K562 (cell line): ENCODE measurements around the gene TFCP2. TPM values are rescaled to one million over a fixed set of nuclear protein-coding genes. Genes with fewer than 3 reads are reported as not detected.

Experiments
- ATAC-seq: fragments of 200-7000 bp; cut with Tn5 transposase; 3 replicates; pipeline ENCODE4 v1.9.1; 2020; ENCODE audit warnings: moderate library complexity
- BruUV-seq: library from RNA; stranded (reverse); fragments of 400-500 nt; replicated peaks from 2 replicates; lab custom pipeline; 2021; lab: Mats Ljungman, UMichigan
- CTCF ChIA-PET: fragments of 300-600 bp; formaldehyde crosslinking; extraction: SDS; loops from one replicate; lab custom pipeline; 2021; ENCODE audit warnings: low intra/inter-chr PET ratio; lab: Yijun Ruan, JAX
- POLR2A ChIA-PET: fragments of 300-600, 350-650 bp; sonication (Branson Sonifier 250); formaldehyde crosslinking; extraction: SDS; loops from one replicate; lab custom pipeline; 2021; ENCODE audit warnings: antibody characterized with exemption, inconsistent platforms; lab: Yijun Ruan, JAX
- DNase-seq, 4 experiments: peaks; one replicate each; pipeline versions ENCODE4 v3.0.0 to v3.0.0-alpha.2; 2011 to 2018; ENCODE audit warnings: low spot score in 3 of 4, mixed read lengths in 3 of 4; ENCODE audit errors: extremely low read depth in 1 of 4
- FAIRE-seq: peaks from 2 replicates; lab custom pipeline; 2011; peaks lifted over from hg19 to GRCh38; lab: Jason Lieb, UNC
- H2AFZ ChIP-seq: 2 replicates; pipeline ENCODE4 v1.6.0; 2011; ENCODE audit warnings: low read depth, low read length, control low read depth, inconsistent platforms
- H3K27ac ChIP-seq: fragments of 200-600 bp; 3 replicates; pipeline ENCODE4 v1.8.0; 2011; ENCODE audit warnings: low read depth, mild to moderate bottlenecking, control low read depth, inconsistent platforms, low read length, moderate library complexity, mixed read lengths; ENCODE audit errors: extremely low read depth
- H3K27me3 ChIP-seq, 2 experiments: fragments of 300-600 bp in 1 of 2; 2 replicates in 1 of 2; 3 replicates in 1 of 2; pipeline versions ENCODE4 v1.6.0 to v1.8.0; 2011; ENCODE audit warnings: inconsistent platforms in 2 of 2, low read length in 2 of 2, mild to moderate bottlenecking in 1 of 2, mixed read lengths in 1 of 2, moderate library complexity in 1 of 2; ENCODE audit not compliant: control insufficient read depth in 2 of 2, insufficient read depth in 2 of 2
- H3K36me3 ChIP-seq: fragments of 300-600 bp; 3 replicates; pipeline ENCODE4 v1.8.0; 2011; ENCODE audit warnings: mild to moderate bottlenecking, low read length, inconsistent platforms; ENCODE audit not compliant: control insufficient read depth, insufficient read depth
- H3K4me1 ChIP-seq, 2 experiments: fragments of 200-600 bp in 1 of 2; replicated peaks in 1 of 2; 2 replicates in 1 of 2; 3 replicates in 1 of 2; pipeline versions ENCODE4 v1.5.1 to v1.8.0; 2011; ENCODE audit warnings: inconsistent platforms in 2 of 2, low read length in 2 of 2, mild to moderate bottlenecking in 1 of 2, mixed read lengths in 1 of 2, moderate library complexity in 1 of 2; ENCODE audit not compliant: control insufficient read depth in 2 of 2, insufficient read depth in 2 of 2
- H3K4me2 ChIP-seq: 2 replicates; pipeline ENCODE4 v1.6.1; 2011; ENCODE audit warnings: low read length, control low read depth, inconsistent platforms, mixed read lengths; ENCODE audit not compliant: insufficient read depth
- H3K4me3 ChIP-seq: fragments of 200-600 bp; sonication (generic), shearing (Covaris generic); 2 replicates; pipeline ENCODE4 v1.5.1; 2016; ENCODE audit warnings: control low read depth, inconsistent platforms
- H3K79me2 ChIP-seq: fragments of 200-600 bp; 3 replicates; pipeline ENCODE4 v1.8.0; 2011; ENCODE audit warnings: low read length, inconsistent platforms; ENCODE audit not compliant: control insufficient read depth, insufficient read depth
- H3K9ac ChIP-seq, 2 experiments: 2 replicates each; pipeline versions ENCODE4 v1.6.0 to v1.6.1; 2011; ENCODE audit warnings: low read depth in 2 of 2, low read length in 2 of 2, control low read depth in 1 of 2, inconsistent platforms in 1 of 2, mild to moderate bottlenecking in 1 of 2, mixed read lengths in 1 of 2; ENCODE audit not compliant: insufficient read depth in 1 of 2
- H3K9me1 ChIP-seq: one replicate; pipeline ENCODE4 v1.6.0; 2011; ENCODE audit warnings: inconsistent platforms, mild to moderate bottlenecking, low read length, moderate library complexity; ENCODE audit not compliant: control insufficient read depth, insufficient read depth
- H3K9me3 ChIP-seq: replicated peaks from 2 replicates; pipeline ENCODE4 v1.5.1; 2011; ENCODE audit warnings: low read depth, low read length, inconsistent platforms; ENCODE audit not compliant: control insufficient read depth, insufficient read depth
- H4K20me1 ChIP-seq: replicated peaks from 2 replicates; pipeline ENCODE4 v1.6.1; 2011; ENCODE audit warnings: low read length, inconsistent platforms, mixed read lengths; ENCODE audit not compliant: control insufficient read depth, insufficient read depth
- BRF1 ChIP-seq: IDR thresholded peaks from 3 replicates; pipeline ENCODE4 v1.6.1; 2011; ENCODE audit warnings: borderline replicate concordance, mild to moderate bottlenecking; ENCODE audit not compliant: insufficient read length; ENCODE audit errors: extremely low read depth
- CBX5 ChIP-seq: IDR thresholded peaks from 2 replicates; pipeline ENCODE4 v1.6.1; 2014; ENCODE audit warnings: low read depth, borderline replicate concordance
- CREBBP ChIP-seq: IDR thresholded peaks from one replicate; pipeline ENCODE4 v1.6.1; 2012; ENCODE audit warnings: low read depth, mild to moderate bottlenecking, control low read depth, inconsistent platforms, low read length
- CREM ChIP-seq: IDR thresholded peaks from 2 replicates; pipeline ENCODE4 v1.6.1; 2014; ENCODE audit warnings: antibody characterized with exemption, low read depth
- HDAC2 ChIP-seq: fragments of 450-650 bp; IDR thresholded peaks from 2 replicates; pipeline ENCODE4 v1.6.1; 2016; ENCODE audit warnings: mild to moderate bottlenecking
- KLF6 ChIP-seq: fragments of 250-450 bp; sonication (Bioruptor Pico); IDR thresholded peaks from 2 replicates; pipeline ENCODE4 v1.4.0; 2020; ENCODE audit warnings: mild to moderate bottlenecking, moderate library complexity, borderline replicate concordance
- MBD1 ChIP-seq: fragments of 250-450 bp; sonication (Bioruptor Pico); IDR thresholded peaks from 2 replicates; pipeline ENCODE4 v1.8.0; 2022; ENCODE audit warnings: inconsistent platforms
- MCM3 ChIP-seq: fragments of 450-650 bp; IDR thresholded peaks from 2 replicates; pipeline ENCODE4 v1.6.1; 2016
- PHB ChIP-seq: fragments of 250-450 bp; sonication (Bioruptor Pico); IDR thresholded peaks from 2 replicates; pipeline ENCODE4 v1.5.0; 2021
- VEZF1 ChIP-seq: fragments of 200-800 bp; sonication (Bioruptor generic); IDR thresholded peaks from 2 replicates; pipeline ENCODE4 v1.6.1; 2017; ENCODE audit warnings: missing genetic modification characterization, missing compliant biosample characterization
- XRCC5 ChIP-seq: fragments of 200-400 bp; formaldehyde crosslinking; IDR thresholded peaks from 2 replicates; pipeline ENCODE4 v1.6.1; 2017; ENCODE audit warnings: low read depth, mild to moderate bottlenecking, low read length
- ZC3H4 ChIP-seq: sonication (generic); formaldehyde crosslinking; IDR thresholded peaks from 2 replicates; pipeline ENCODE4 v1.9.0; 2021; ENCODE audit warnings: missing genetic modification reagents, borderline replicate concordance
- ZNF583 ChIP-seq: fragments of 250-450 bp; sonication (Bioruptor Pico); IDR thresholded peaks from 2 replicates; pipeline ENCODE4 v1.4.0; 2020
- ZNF609 ChIP-seq: sonication (generic); formaldehyde crosslinking; IDR thresholded peaks from 2 replicates; pipeline ENCODE4 v1.8.1; 2023; ENCODE audit warnings: missing genetic modification reagents, mild to moderate bottlenecking, borderline replicate concordance
- WGBS: fragments of 100-300 bp; shearing (Covaris generic); methylation state at CpG from one replicate; pipeline ENCODE4 v1.1.6; 2016; ENCODE audit warnings: low coverage, mixed read lengths; ENCODE audit not compliant: insufficient coverage; ENCODE audit errors: missing lambda C conversion rate; 5-methylcytosine and 5-hydroxymethylcytosine counted together
- in situ Hi-C: fragments of 300-500 bp; cut with MboI; formaldehyde crosslinking; loops from 4 replicates; pipeline ENCODE4 v1.15.0; 2018; ENCODE audit warnings: inconsistent platforms, mixed read lengths
- intact Hi-C: fragments of 100-400 bp; cut with micrococcal nuclease; formaldehyde crosslinking; loops from 2 replicates; pipeline ENCODE4 v1.14.2; 2022
- polyA plus RNA-seq, 8 experiments: library from polyadenylated mRNA; depleted of rRNA in 4 of 8; stranded (reverse) in 5 of 8; unstranded in 3 of 8; fragments of >200 nt; fragmentation: Nextera tagmentation in 2 of 8; fragmentation: Illumina TruSeq in 1 of 8; extraction: Ambion mirVana in 2 of 8; extraction: Trizol in 1 of 8; gene quantifications; 2 replicates each; pipeline versions ENCODE4 v1.2.1 to v1.2.3, GENCODE V29; 2011 to 2014; ENCODE audit warnings: inconsistent platforms in 1 of 8, missing spikeins in 1 of 8
- total RNA-seq, 7 experiments: library from RNA; depleted of rRNA in 6 of 7; stranded (reverse); fragments of >200 nt in 6 of 7; fragmentation: Illumina TruSeq in 2 of 7; extraction: Trizol in 2 of 7; gene quantifications; 2 replicates each; pipeline versions ENCODE4 v1.2.1 to v1.2.3, GENCODE V29; 2011 to 2021; ENCODE audit warnings: low replicate concordance in 1 of 7

The TFCP2 gene
- total and polyA plus RNA-seq, 9 of the 15 experiments (the other 6 are each of a cell fraction or from before 2014, with no cell fraction given), result 8.0 to 38.9 (median 19.3) TPM

GRCh38 chr12:51075390-51075789 is 97.5 kb downstream of the TFCP2 start:
- Histone ChIP-seq H3K9me1 (no peaks in the 10 kb centered on the region), H3K4me2 (no peak overlapping the region), H4K20me1 (0 out of 2 replicates have a peak, but pooled peaks cover 8% of the 10 kb centered on the region), H3K9me3 (no peaks in the 10 kb centered on the region), H3K4me1 (peaks cover 3 to 5% of the 10 kb centered on the region in 2 experiments; a peak in 2 of 5 replicates), H3K27me3 (no peaks in the 10 kb centered on the region), H3K9ac (no peak overlapping the region), H3K4me3 (no peak overlapping the region), H3K27ac (no peak overlapping the region), H3K79me2 (0 out of 3 replicates have a peak, but pooled peaks cover 4% of the 10 kb centered on the region), H3K36me3 (peaks cover 18% of the 10 kb centered on the region; the same call in 1 of the 3 replicates), H2AFZ (no peak overlapping the region)
- WGBS, result 89% methylated on average over 5 of the region's 5 CpGs
- in situ Hi-C loops, result no loop called here
- ChIA-PET CTCF (no interaction called here), POLR2A (interaction anchor here (0.7 to 1.5 kb wide), 5 partner anchors 11 to 310 kb away, joined by 3 to 12 read pairs (median 3); no protein-coding TSS in a partner anchor)
- intact Hi-C loops, result no loop called here
- DNase-seq, result no peak
- BruUV-seq, result no TSS peak
- no peak for ATAC-seq
- no peak for FAIRE-seq
- TF ChIP-seq ZNF583 (CRISPR knock-in tag) (no peak), BRF1 (no peak), VEZF1 (CRISPR knock-in tag) (no peak), ZC3H4 (CRISPR knock-in tag) (no peak), CBX5 (no peak), CREM (no peak), MCM3 (no peak), MBD1 (no peak), HDAC2 (no peak), KLF6 (CRISPR knock-in tag) (no peak), PHB (CRISPR knock-in tag) (no peak), CREBBP (no peak), ZNF609 (CRISPR knock-in tag) (no peak), XRCC5 (no peak)
